Kidney (tissue), 14 donors: ENCODE data around the gene ANGPTL8. TPM values are rescaled to one million over a fixed set of nuclear protein-coding genes. Genes with fewer than 3 reads are reported as not detected.

Experiments used
- DNase-seq, 5 donors: peaks; one replicate each; pipeline ENCODE4 v3.0.0-alpha.2; 2013 to 2020
- FAIRE-seq: peaks from 2 replicates; lab custom pipeline; 2012; peaks lifted over from hg19 to GRCh38; lab: Jason Lieb, UNC
- H3K27ac ChIP-seq, 2 donors: one replicate each; pipeline ENCODE4 v1.7.0; 2013; ENCODE audit warnings: low read depth in 2 of 2, low read length in 2 of 2, inconsistent platforms in 1 of 2
- H3K27me3 ChIP-seq: one replicate; pipeline ENCODE4 v1.7.1; 2013; ENCODE audit warnings: low read length, inconsistent platforms; ENCODE audit not compliant: control insufficient read depth, insufficient read depth
- H3K36me3 ChIP-seq, 3 donors: one replicate each; pipeline versions ENCODE4 v1.7.0 to v1.7.1; 2013; ENCODE audit warnings: low read length in 3 of 3, control low read depth in 1 of 3, inconsistent platforms in 1 of 3; ENCODE audit not compliant: insufficient read depth in 3 of 3, control insufficient read depth in 2 of 3
- H3K4me1 ChIP-seq, 3 donors: one replicate each; pipeline versions ENCODE4 v1.7.0 to v1.7.1; 2013; ENCODE audit warnings: low read length in 3 of 3, inconsistent platforms in 1 of 3, low read depth in 1 of 3; ENCODE audit not compliant: control insufficient read depth in 2 of 3, insufficient read depth in 2 of 3
- H3K4me3 ChIP-seq, 3 donors: one replicate each; pipeline versions ENCODE4 v1.7.0 to v1.8.1; 2013; ENCODE audit warnings: low read length in 3 of 3, control low read depth in 1 of 3, inconsistent platforms in 1 of 3
- H3K9ac ChIP-seq, 3 donors: one replicate each; pipeline versions ENCODE4 v1.7.0 to v1.7.1; 2013; ENCODE audit warnings: low read length in 3 of 3, control low read depth in 1 of 3, inconsistent platforms in 1 of 3
- H3K9me3 ChIP-seq, 3 donors: one replicate each; pipeline versions ENCODE4 v1.7.0 to v1.7.1; 2013; ENCODE audit warnings: low read length in 3 of 3, control low read depth in 1 of 3, inconsistent platforms in 1 of 3; ENCODE audit not compliant: control insufficient read depth in 2 of 3, insufficient read depth in 1 of 3
- CTCF ChIP-seq: IDR thresholded peaks from 3 replicates; pipeline ENCODE4 v1.5.1; 2012; ENCODE audit warnings: mild to moderate bottlenecking, moderate library complexity, borderline replicate concordance; ENCODE audit not compliant: insufficient read depth; ENCODE audit errors: extremely low read depth
- intact Hi-C: fragments of 100-400 bp; cut with DNase I; formaldehyde crosslinking; loops from one replicate; pipeline ENCODE4 v1.11.1; 2022
- polyA plus RNA-seq: library from polyadenylated mRNA; stranded (reverse); fragments of 350-450 nt; fragmentation: Illumina TruSeq; extraction: RNeasy Lipid Tissue Mini Kit (QIAGEN cat#74804); gene quantifications from one replicate; pipeline ENCODE4 v1.2.3, GENCODE V29; 2014; ENCODE audit warnings: low read depth, low replicate concordance; ENCODE audit not compliant: insufficient read depth
- total RNA-seq: library from RNA; stranded (reverse); fragmentation: NEBNext Ultra II Directional; extraction: Animal tissue kit (Norgen Biotek cat#: 25700); gene quantifications from one replicate; pipeline ENCODE4 v1.2.1, GENCODE V29; 2021
- donor health status: control.
- donor health status: control.
- donor health status: control.
- donor health status: control.
- donor health status: control.
- donor health status: DM: yes; HTN: yes; CAD: no.
- donor health status: Normal renal cell carcinoma (clear cell type).

Gene ANGPTL8
- total and polyA plus RNA-seq, 2 donors from 2014 or later = 1.3 to 1.9 TPM

GRCh38 chr19:11243798-11244169, 4.4 kb downstream of the ANGPTL8 start:
- DNase-seq (no peak), FAIRE-seq (no peak)
- no peaks in the 10 kb centered on the region for H3K9me3 ChIP-seq
- H3K9ac ChIP-seq = peak overlapping the region in 1 of 3 donors; percentile 9
- H3K4me3 ChIP-seq = no peak overlapping the region
- H3K4me1 ChIP-seq = peaks cover 0 to 7% (median 0%) of the 10 kb centered on the region in 3 donors
- intact Hi-C loops = no loop called here
- no peaks in the 10 kb centered on the region for H3K27me3 ChIP-seq
- no peak for TF ChIP-seq CTCF
- H3K36me3 ChIP-seq = peaks cover 0 to 21% (median 9%) of the 10 kb centered on the region in 3 donors
- H3K27ac ChIP-seq = peak overlapping the region; percentile 43 to 48

GRCh38 chr19:11244846-11245589, 5.6 kb downstream of the ANGPTL8 start:
- DNase-seq (no peak), FAIRE-seq (no peak)
- intact Hi-C loops = no loop called here
- H3K9me3 ChIP-seq = no peaks in the 10 kb centered on the region
- peaks cover 0 to 7% (median 0%) of the 10 kb centered on the region in 3 donors for H3K4me1 ChIP-seq
- no peaks in the 10 kb centered on the region for H3K27me3 ChIP-seq
- no peak for TF ChIP-seq CTCF
- H3K36me3 ChIP-seq = peaks cover 0 to 20% (median 7%) of the 10 kb centered on the region in 3 donors
- H3K4me3 ChIP-seq = no peak overlapping the region
- no peak overlapping the region for H3K9ac ChIP-seq
- no peak overlapping the region for H3K27ac ChIP-seq

GRCh38 chr19:11246941-11247340, 7.5 kb downstream of the ANGPTL8 start:
- Histone ChIP-seq H3K4me3 (no peak overlapping the region), H3K9ac (no peak overlapping the region), H3K36me3 (peaks cover 0 to 27% (median 9%) of the 10 kb centered on the region in 3 donors), H3K27me3 (no peaks in the 10 kb centered on the region), H3K4me1 (peaks cover 0 to 7% (median 0%) of the 10 kb centered on the region in 3 donors), H3K9me3 (no peaks in the 10 kb centered on the region), H3K27ac (no peak overlapping the region)
- TF ChIP-seq CTCF = no peak
- no peak for DNase-seq
- FAIRE-seq = no peak
- intact Hi-C loops = no loop called here
